HepG2 (cell line): ENCODE results near the gene HMGN4. TPM values are rescaled to one million over a fixed set of nuclear protein-coding genes. Genes with fewer than 3 reads are reported as not detected.

Source experiments
- ATM ChIP-seq: fragments of 450-650 bp; IDR thresholded peaks from 2 replicates; pipeline ENCODE4 v1.7.1; 2017; ENCODE audit warnings: mild to moderate bottlenecking, borderline replicate concordance
- HNF1B ChIP-seq: sonication (generic); formaldehyde crosslinking; IDR thresholded peaks from 2 replicates; pipeline ENCODE4 v1.5.1; 2020; ENCODE audit warnings: mild to moderate bottlenecking, moderate library complexity, missing genetic modification reagents
- HNRNPK ChIP-seq: fragments of 200-400 bp; formaldehyde crosslinking; IDR thresholded peaks from 2 replicates; pipeline ENCODE4 v1.6.1; 2018; ENCODE audit warnings: low read length, low read depth, moderate library complexity, mild to moderate bottlenecking; ENCODE audit not compliant: poor library complexity, severe bottlenecking
- KAT2B ChIP-seq: fragments of 150-350 bp; IDR thresholded peaks from 2 replicates; pipeline ENCODE4 v1.6.1; 2014; ENCODE audit warnings: low read depth, low read length, borderline replicate concordance
- LCORL ChIP-seq, 2 experiments: fragments of 450-650 bp in 1 of 2; sonication (generic) in 1 of 2; formaldehyde crosslinking in 1 of 2; IDR thresholded peaks; 2 replicates each; pipeline versions ENCODE4 v1.5.0 to v1.6.1; 2017 to 2020; ENCODE audit warnings: antibody characterized with exemption in 1 of 2, missing genetic modification reagents in 1 of 2
- SALL1 ChIP-seq: sonication (generic); formaldehyde crosslinking; IDR thresholded peaks from 2 replicates; pipeline ENCODE4 v1.8.0; 2022; ENCODE audit warnings: mild to moderate bottlenecking, missing genetic modification reagents
- TOPORS ChIP-seq: sonication (generic); formaldehyde crosslinking; IDR thresholded peaks from 2 replicates; pipeline ENCODE4 v1.8.0; 2023; ENCODE audit warnings: mild to moderate bottlenecking, missing genetic modification reagents
- ZBTB46 ChIP-seq: sonication (generic); formaldehyde crosslinking; IDR thresholded peaks from 2 replicates; pipeline ENCODE4 v1.4.0; 2020; ENCODE audit warnings: mild to moderate bottlenecking, missing genetic modification reagents, borderline replicate concordance
- ZBTB7B ChIP-seq: sonication (generic); formaldehyde crosslinking; IDR thresholded peaks from 2 replicates; pipeline ENCODE4 v1.4.0; 2020; ENCODE audit warnings: missing genetic modification reagents
- ZHX2 ChIP-seq, 2 experiments: sonication (generic) in 1 of 2; formaldehyde crosslinking in 1 of 2; IDR thresholded peaks; 2 replicates each; pipeline versions ENCODE4 v1.6.1 to v1.9.0; 2014 to 2022; ENCODE audit warnings: antibody characterized with exemption in 1 of 2, borderline replicate concordance in 1 of 2, inconsistent platforms in 1 of 2, low read depth in 1 of 2, missing genetic modification reagents in 1 of 2
- ZNF205 ChIP-seq: IDR thresholded peaks from 2 replicates; pipeline ENCODE4 v1.6.1; 2018; ENCODE audit warnings: missing biosample characterization, missing genetic modification reagents
- ZNF430 ChIP-seq: sonication (generic); formaldehyde crosslinking; IDR thresholded peaks from 2 replicates; pipeline ENCODE4 v1.9.0; 2021; ENCODE audit warnings: mild to moderate bottlenecking, missing genetic modification reagents
- ZNF556 ChIP-seq: sonication (generic); formaldehyde crosslinking; IDR thresholded peaks from 2 replicates; pipeline ENCODE4 v1.4.0; 2020; ENCODE audit warnings: mild to moderate bottlenecking, missing genetic modification reagents, borderline replicate concordance
- polyA plus RNA-seq, 8 experiments: library from polyadenylated mRNA; depleted of rRNA in 3 of 8; stranded (reverse) in 7 of 8; unstranded in 1 of 8; fragments of >200 nt; fragmentation: Illumina TruSeq in 4 of 8; extraction: Trizol in 4 of 8; gene quantifications; 2 replicates each; pipeline versions ENCODE4 v1.2.1 to v1.2.3, GENCODE V29; 2011 to 2016; ENCODE audit warnings: low read depth in 4 of 8, missing spikeins in 1 of 8, mixed read lengths in 1 of 8; ENCODE audit not compliant: insufficient read depth in 1 of 8
- total RNA-seq, 5 experiments: library from RNA; depleted of rRNA; stranded (reverse); fragments of >200 nt; fragmentation: Illumina TruSeq; extraction: Trizol; gene quantifications; 2 replicates each; pipeline ENCODE4 v1.2.3, GENCODE V29; 2016; ENCODE audit warnings: low read depth in 1 of 5
- TF ChIP-seq, protein P1 (sequence below): IDR thresholded peaks from 2 replicates; pipeline ENCODE4 v1.6.1; 2016; ENCODE audit warnings: mild to moderate bottlenecking, missing biosample characterization, missing genetic modification reagents
- TF ChIP-seq, protein P2 (sequence below), 2 experiments: sonication (generic) in 1 of 2; formaldehyde crosslinking in 1 of 2; IDR thresholded peaks; 2 replicates each; pipeline versions ENCODE4 v1.4.0 to v1.6.1; 2018 to 2020; ENCODE audit warnings: missing genetic modification reagents in 2 of 2, borderline replicate concordance in 1 of 2, low read depth in 1 of 2, mild to moderate bottlenecking in 1 of 2, missing biosample characterization in 1 of 2

The HMGN4 gene
- total and polyA plus RNA-seq, 2 of the 13 experiments (the other 11 are each of a cell fraction or from before 2014, with no cell fraction given): 39.9 to 52.1 TPM

- TF ChIP-seq, protein P1, sequence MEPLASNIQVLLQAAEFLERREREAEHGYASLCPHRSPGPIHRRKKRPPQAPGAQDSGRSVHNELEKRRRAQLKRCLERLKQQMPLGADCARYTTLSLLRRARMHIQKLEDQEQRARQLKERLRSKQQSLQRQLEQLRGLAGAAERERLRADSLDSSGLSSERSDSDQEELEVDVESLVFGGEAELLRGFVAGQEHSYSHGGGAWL (CRISPR knock-in tag): peak; percentile 76
- TF ChIP-seq, protein P2, sequence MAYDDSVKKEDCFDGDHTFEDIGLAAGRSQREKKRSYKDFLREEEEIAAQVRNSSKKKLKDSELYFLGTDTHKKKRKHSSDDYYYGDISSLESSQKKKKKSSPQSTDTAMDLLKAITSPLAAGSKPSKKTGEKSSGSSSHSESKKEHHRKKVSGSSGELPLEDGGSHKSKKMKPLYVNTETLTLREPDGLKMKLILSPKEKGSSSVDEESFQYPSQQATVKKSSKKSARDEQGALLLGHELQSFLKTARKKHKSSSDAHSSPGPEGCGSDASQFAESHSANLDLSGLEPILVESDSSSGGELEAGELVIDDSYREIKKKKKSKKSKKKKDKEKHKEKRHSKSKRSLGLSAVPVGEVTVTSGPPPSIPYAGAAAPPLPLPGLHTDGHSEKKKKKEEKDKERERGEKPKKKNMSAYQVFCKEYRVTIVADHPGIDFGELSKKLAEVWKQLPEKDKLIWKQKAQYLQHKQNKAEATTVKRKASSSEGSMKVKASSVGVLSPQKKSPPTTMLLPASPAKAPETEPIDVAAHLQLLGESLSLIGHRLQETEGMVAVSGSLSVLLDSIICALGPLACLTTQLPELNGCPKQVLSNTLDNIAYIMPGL (CRISPR knock-in tag; IDR thresholded peaks at IDR 0.05; ENCODE audit: borderline replicate concordance in 1 of 2, low read depth in 1 of 2): peak; percentile 90 to 94
- peak; percentile 98 for TF ChIP-seq ZBTB7B (CRISPR knock-in tag)
- TF ChIP-seq ZNF205 (CRISPR knock-in tag): 0 out of 2 replicates have a peak, but pooled peaks have one; percentile 54
- no peak for TF ChIP-seq ZNF430 (CRISPR knock-in tag)
- TF ChIP-seq LCORL (IDR thresholded peaks at IDR 0.05): no peak
- 0 out of 2 replicates have a peak, but pooled peaks have one; percentile 62 for TF ChIP-seq LCORL (CRISPR knock-in tag; IDR thresholded peaks at IDR 0.05)
- TF ChIP-seq ZNF556 (CRISPR knock-in tag): peak; percentile 75; the same call in 1 of the 2 replicates
- peak; percentile 92 for TF ChIP-seq SALL1 (CRISPR knock-in tag)
- TF ChIP-seq ZHX2 (IDR thresholded peaks at IDR 0.05; ENCODE audit: low read depth): peak; percentile 33; the same call in 1 of the 2 replicates
- peak; percentile 33; the same call in 1 of the 2 replicates for TF ChIP-seq ZHX2 (CRISPR knock-in tag; IDR thresholded peaks at IDR 0.05; ENCODE audit: borderline replicate concordance)
- TF ChIP-seq KAT2B: no peak
- TF ChIP-seq HNRNPK: no peak
- TF ChIP-seq ZBTB46 (CRISPR knock-in tag): no peak
- TF ChIP-seq HNF1B (CRISPR knock-in tag): peak; percentile 82
- TF ChIP-seq ATM: no peak
- no peak for TF ChIP-seq TOPORS (CRISPR knock-in tag)
Measured at GRCh38 chr6:26550250-26550993, 12.3 kb downstream of the HMGN4 start (continued).
